Measurements from ENCODE around the gene PARVB.

Gene PARVB

DNA sequence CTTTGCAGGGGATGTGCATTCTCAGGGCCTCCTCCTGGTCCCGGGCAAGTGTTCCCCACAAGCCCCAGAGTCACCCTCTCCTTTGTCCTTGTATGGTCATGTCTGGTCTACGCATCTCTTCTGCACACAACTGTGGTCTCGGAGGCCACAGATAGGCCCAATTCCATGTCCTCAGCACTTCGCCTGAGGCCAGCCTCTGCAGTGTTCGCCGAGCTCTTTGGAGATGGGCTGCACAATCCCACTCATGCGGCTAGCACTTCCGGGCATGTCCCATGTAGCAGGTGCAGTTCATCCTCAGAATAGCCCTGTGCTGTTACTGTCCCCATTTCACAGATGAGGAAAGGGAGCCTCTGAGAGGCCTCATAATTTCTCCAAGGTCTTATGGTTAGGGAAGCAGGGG is 164.2 kb downstream of the PARVB start:
- Histone ChIP-seq H3K27me3 (ENCODE audit: insufficient read depth, low read length) (peaks cover 10% of the 10 kb centered on the region; the same call in 1 of the 2 replicates), H3K9me3 (ENCODE audit: low read length) (no peaks in the 10 kb centered on the region), H3K4me2 (ENCODE audit: low read length) (no peak overlapping the region), H3K4me1 (ENCODE audit: insufficient read depth, low read length, severe bottlenecking) (no peaks in the 10 kb centered on the region), H3K9me2 (ENCODE audit: low read depth, low read length) (no peaks in the 10 kb centered on the region), H3K79me2 (ENCODE audit: insufficient read depth, low read length) (no peaks in the 10 kb centered on the region), H3F3A (ENCODE audit: insufficient read depth, low read length) (no peaks in the 10 kb centered on the region), H3K27ac (ENCODE audit: low read depth, low read length, poor library complexity, severe bottlenecking) (no peak overlapping the region), H3K9ac (ENCODE audit: low read length) (no peak overlapping the region), H2AFZ (ENCODE audit: low read length) (no peak overlapping the region), H4K20me1 (ENCODE audit: insufficient read depth, low read length) (no peaks in the 10 kb centered on the region), H3K36me3 (ENCODE audit: insufficient read depth, low read length) (no peaks in the 10 kb centered on the region), H3K4me3 (ENCODE audit: low read depth, low read length, poor library complexity, severe bottlenecking) (no peak overlapping the region)
- TF ChIP-seq CTCF (IDR thresholded peaks at IDR 0.05; ENCODE audit: low read length), result no peak
- no peak for TF ChIP-seq EZH2 (IDR thresholded peaks at IDR 0.05; ENCODE audit: borderline replicate concordance, low read length)

GRCh38 chr22:44188986-44189630 is 165.0 kb downstream of the PARVB start:
- Histone ChIP-seq H3K27me3 (ENCODE audit: insufficient read depth, low read length) (peaks cover 7% of the 10 kb centered on the region; the same call in 1 of the 2 replicates), H3K9me3 (ENCODE audit: low read length) (no peaks in the 10 kb centered on the region), H3K27ac (ENCODE audit: low read depth, low read length, poor library complexity, severe bottlenecking) (no peak overlapping the region), H3K79me2 (ENCODE audit: insufficient read depth, low read length) (no peaks in the 10 kb centered on the region), H3K9me2 (ENCODE audit: low read depth, low read length) (no peaks in the 10 kb centered on the region), H3K4me1 (ENCODE audit: insufficient read depth, low read length, severe bottlenecking) (no peaks in the 10 kb centered on the region), H2AFZ (ENCODE audit: low read length) (no peak overlapping the region), H4K20me1 (ENCODE audit: insufficient read depth, low read length) (no peaks in the 10 kb centered on the region), H3K36me3 (ENCODE audit: insufficient read depth, low read length) (no peaks in the 10 kb centered on the region), H3K4me3 (ENCODE audit: low read depth, low read length, poor library complexity, severe bottlenecking) (no peak overlapping the region), H3F3A (ENCODE audit: insufficient read depth, low read length) (no peaks in the 10 kb centered on the region), H3K9ac (ENCODE audit: low read length) (no peak overlapping the region), H3K4me2 (ENCODE audit: low read length) (no peak overlapping the region)
- TF ChIP-seq CTCF (IDR thresholded peaks at IDR 0.05; ENCODE audit: low read length), result no peak
- TF ChIP-seq EZH2 (IDR thresholded peaks at IDR 0.05; ENCODE audit: borderline replicate concordance, low read length), result no peak

DNA sequence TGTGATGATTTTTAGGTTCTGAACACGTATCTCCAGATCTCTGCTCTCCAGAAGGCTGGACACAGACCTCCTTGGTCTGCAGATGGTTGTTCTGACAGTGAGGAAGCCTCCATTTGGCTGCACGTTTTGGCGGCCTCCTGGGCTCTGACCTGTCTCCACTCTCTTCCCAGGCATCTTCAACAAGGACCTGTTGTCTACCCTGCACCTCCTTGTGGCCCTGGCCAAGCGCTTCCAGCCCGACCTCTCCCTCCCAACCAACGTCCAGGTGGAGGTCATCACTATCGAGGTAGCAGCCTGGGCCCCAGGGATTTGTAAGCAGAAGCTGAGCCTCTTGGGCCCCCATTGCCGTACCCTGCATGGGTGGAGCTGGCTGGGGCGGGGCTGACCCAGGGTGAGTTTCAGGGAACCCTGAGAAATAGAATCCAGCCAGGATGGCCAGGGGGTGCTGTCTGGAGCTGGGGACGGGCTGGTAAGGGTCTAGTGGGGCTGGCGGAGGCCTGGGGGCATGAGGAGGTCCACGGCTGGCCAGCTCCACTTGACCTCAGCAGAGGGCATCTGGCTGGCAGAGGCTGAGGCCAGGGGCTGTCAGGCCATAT is 166.4 kb downstream of the PARVB start:
- H2AFZ ChIP-seq (ENCODE audit: low read length), result no peak overlapping the region
- H3K36me3 ChIP-seq (ENCODE audit: insufficient read depth, low read length), result no peaks in the 10 kb centered on the region
- no peaks in the 10 kb centered on the region for H3K9me2 ChIP-seq (ENCODE audit: low read depth, low read length)
- H3F3A ChIP-seq (ENCODE audit: insufficient read depth, low read length), result no peaks in the 10 kb centered on the region
- no peak overlapping the region for H3K4me3 ChIP-seq (ENCODE audit: low read depth, low read length, poor library complexity, severe bottlenecking)
- H3K27me3 ChIP-seq (ENCODE audit: insufficient read depth, low read length), result peaks cover 7% of the 10 kb centered on the region; the same call in 1 of the 2 replicates
- H3K79me2 ChIP-seq (ENCODE audit: insufficient read depth, low read length), result no peaks in the 10 kb centered on the region
- H3K4me2 ChIP-seq (ENCODE audit: low read length), result no peak overlapping the region
- no peaks in the 10 kb centered on the region for H3K9me3 ChIP-seq (ENCODE audit: low read length)
- no peak overlapping the region for H3K9ac ChIP-seq (ENCODE audit: low read length)
- no peak overlapping the region for H3K27ac ChIP-seq (ENCODE audit: low read depth, low read length, poor library complexity, severe bottlenecking)
- TF ChIP-seq CTCF (IDR thresholded peaks at IDR 0.05; ENCODE audit: low read length) (no peak), EZH2 (IDR thresholded peaks at IDR 0.05; ENCODE audit: borderline replicate concordance, low read length) (no peak)
- H3K4me1 ChIP-seq (ENCODE audit: insufficient read depth, low read length, severe bottlenecking), result no peaks in the 10 kb centered on the region
- no peaks in the 10 kb centered on the region for H4K20me1 ChIP-seq (ENCODE audit: insufficient read depth, low read length)

Data from OCI-LY1 (cell line).